Activated CD4-positive, CD25-positive, alpha-beta regulatory T cell (primary cell): ENCODE measurements around the gene SUN5.

ENCODE experiments used
- DNase-seq, 4 experiments: peaks; one replicate each; lab custom pipeline; 2025; lab: John Stamatoyannopoulos, UW

SUN5 gene

GRCh38 chr20:33026779-33027759 lies 22.8 kb upstream of the SUN5 start:
- no peak for DNase-seq

GRCh38 chr20:33026072-33026778 lies 22.0 kb upstream of the SUN5 start:
- DNase-seq, result no peak

GRCh38 chr20:33025318-33025876 lies 21.2 kb upstream of the SUN5 start:
- no peak for DNase-seq

GRCh38 chr20:33024609-33025317 lies 20.5 kb upstream of the SUN5 start:
- DNase-seq, result no peak

- no peak for DNase-seq
These were observed 20.0 kb upstream of the SUN5 start for GRCh38 chr20:33024243-33024560.

- no peak for DNase-seq
These were observed 19.4 kb upstream of the SUN5 start for GRCh38 chr20:33023439-33024242.

GRCh38 chr20:33022694-33023438 lies 18.6 kb upstream of the SUN5 start:
- DNase-seq, result no peak

GRCh38 chr20:33022289-33022688 lies 18.1 kb upstream of the SUN5 start:
- no peak for DNase-seq

- no peak for DNase-seq
These were observed 17.6 kb upstream of the SUN5 start for GRCh38 chr20:33021879-33022278.

GRCh38 chr20:33020278-33021161 lies 16.3 kb upstream of the SUN5 start:
- DNase-seq, result no peak

- no peak for DNase-seq
These were observed 15.4 kb upstream of the SUN5 start for GRCh38 chr20:33019465-33020277.

GRCh38 chr20:33018169-33018931 lies 14.1 kb upstream of the SUN5 start:
- no peak for DNase-seq

- DNase-seq, result no peak
These were observed 13.3 kb upstream of the SUN5 start for GRCh38 chr20:33017542-33017941.

- DNase-seq, result no peak
These were observed 12.4 kb upstream of the SUN5 start for GRCh38 chr20:33016581-33017109.

- no peak for DNase-seq
These were observed 11.7 kb upstream of the SUN5 start for GRCh38 chr20:33015700-33016580.

GRCh38 chr20:33015114-33015484 lies 10.9 kb upstream of the SUN5 start:
- no peak for DNase-seq
